ENCODE results near the gene GALNS. TPM values are rescaled to one million over a fixed set of nuclear protein-coding genes. Genes with fewer than 3 reads are reported as not detected.

Gene GALNS
- total and polyA plus RNA-seq, 2 of the 4 experiments (the other 2 are of a cell fraction): 7.2 to 32.5 TPM

GRCh38 chr16:88816736-88817535 is 39.8 kb downstream of the GALNS start:
- no peak overlapping the region for H2AK5ac ChIP-seq (ENCODE audit: low read depth, low read length)
- no peak overlapping the region for H3K18ac ChIP-seq (ENCODE audit: low read depth, low read length)
- no peak overlapping the region for H3K23ac ChIP-seq (ENCODE audit: low read depth, low read length)
- intact Hi-C loops (cut with micrococcal nuclease) (loop anchor here (1.0 kb wide), 1 partner anchor 40 kb away; the partner anchor contains the start of gene TRAPPC2L), in situ Hi-C loops (cut with MboI; ENCODE audit: low sequenced_read_pairs) (no loop called here), dilution Hi-C loops (cut with HindIII; ENCODE audit: low sequenced_read_pairs, unreplicated experiment) (no loop called here)
- 92% methylated on average over 39 of the region's 41 CpGs; no CpG with 5 or more reads in 1 of the 2 experiments for WGBS, 2 experiments (ENCODE audit: extremely low coverage in 2 of 2, insufficient read length in 1 of 2)
- no peak overlapping the region for H3K9ac ChIP-seq (ENCODE audit: low read depth, low read length)
- no peaks in the 10 kb centered on the region for H3K9me3 ChIP-seq (ENCODE audit: control insufficient read depth, insufficient read depth, low read length)
- ChIA-PET CTCF (interaction anchor here (1.7 kb wide), 1 partner anchor 41 kb away, joined by 4 read pairs; no protein-coding TSS in a partner anchor), POLR2A (ENCODE audit: unreplicated experiment) (no interaction called here)
- no peak overlapping the region for H4K91ac ChIP-seq (ENCODE audit: insufficient read depth, low read depth, low read length)
- H2BK15ac ChIP-seq (ENCODE audit: low read depth, low read length): no peak overlapping the region
- no peak overlapping the region for H3K27ac ChIP-seq (ENCODE audit: insufficient read depth, low read length)
- peaks cover 5% of the 10 kb centered on the region for H3K9me1 ChIP-seq (ENCODE audit: insufficient read depth, low read length)
- H3K4ac ChIP-seq (ENCODE audit: low read depth, low read length): no peak overlapping the region
- H2BK5ac ChIP-seq (ENCODE audit: low read depth, low read length, poor library complexity, severe bottlenecking): no peak overlapping the region
- no peak overlapping the region for H2BK20ac ChIP-seq (ENCODE audit: low read depth, low read length)
- no peak overlapping the region for H2BK120ac ChIP-seq (ENCODE audit: low read depth, low read length)
- H2AK9ac ChIP-seq (replicated peaks; ENCODE audit: low read depth, low read length, poor library complexity): peak overlapping the region; percentile 69
- H3K36me3 ChIP-seq (ENCODE audit: control insufficient read depth, insufficient read depth, low read length): peaks cover 5% of the 10 kb centered on the region; the same call in 1 of the 2 replicates
- no peak overlapping the region for H3K4me2 ChIP-seq (ENCODE audit: low read depth, low read length)
- no peaks in the 10 kb centered on the region; the same call in 1 of the 2 replicates for H4K20me1 ChIP-seq (ENCODE audit: insufficient read depth, low read length)
- H3K14ac ChIP-seq (replicated peaks; ENCODE audit: low read depth, low read length): no peak overlapping the region
- BruUV-seq (replicated peaks): no TSS peak
- H3K4me1 ChIP-seq (ENCODE audit: control insufficient read depth, insufficient read depth, low read length): peaks cover 14% of the 10 kb centered on the region
- H3K56ac ChIP-seq (ENCODE audit: extremely low read depth, insufficient read depth, low read length): no peak overlapping the region
- ATAC-seq (ENCODE audit: low read depth) (no peak), DNase-seq (no peak)
- no peak overlapping the region for H4K8ac ChIP-seq (ENCODE audit: low read depth in 2 of 2, low read length in 2 of 2)
- no peaks in the 10 kb centered on the region for H3K27me3 ChIP-seq (ENCODE audit: control insufficient read depth, insufficient read depth, low read length)
- H4K5ac ChIP-seq (ENCODE audit: low read depth, low read length): no peak overlapping the region
- H2AFZ ChIP-seq (replicated peaks; ENCODE audit: low read length, poor library complexity): peak overlapping the region; percentile 49
- no peak overlapping the region for H3K4me3 ChIP-seq (ENCODE audit: insufficient read depth, low read depth, low read length)
- no peaks in the 10 kb centered on the region; a peak in 1 of 4 replicates for H3K79me1 ChIP-seq (ENCODE audit: low read depth in 1 of 2, low read length in 2 of 2)
- TF ChIP-seq NFE2L2 (IDR thresholded peaks at IDR 0.05; ENCODE audit: low read depth, low read length): no peak
- TF ChIP-seq SMC3 (IDR thresholded peaks at IDR 0.05; ENCODE audit: low read depth, low read length): no peak
- no peak for TF ChIP-seq ELK1 (IDR thresholded peaks at IDR 0.05; ENCODE audit: borderline replicate concordance, low read depth, low read length)
- no peak for TF ChIP-seq USF2 (IDR thresholded peaks at IDR 0.05; ENCODE audit: low read depth, low read length)
- no peak for TF ChIP-seq CEBPB (IDR thresholded peaks at IDR 0.05; ENCODE audit: low read depth, low read length)
- no peak for TF ChIP-seq MAFK (IDR thresholded peaks at IDR 0.05; ENCODE audit: low read depth, low read length)
- TF ChIP-seq FOS (IDR thresholded peaks at IDR 0.05; ENCODE audit: low read depth, low read length): no peak
- TF ChIP-seq RCOR1 (IDR thresholded peaks at IDR 0.05; ENCODE audit: insufficient replicate concordance, low read length): no peak
- TF ChIP-seq CTCF (conservative IDR thresholded peaks at IDR 0.05; ENCODE audit: low read depth, low read length): no peak
- TF ChIP-seq POLR2A (IDR thresholded peaks at IDR 0.05; ENCODE audit: low read depth, low read length): no peak
- no peak for TF ChIP-seq RAD21 (IDR thresholded peaks at IDR 0.05; ENCODE audit: low read length)
- TF ChIP-seq MXI1 (IDR thresholded peaks at IDR 0.05; ENCODE audit: borderline replicate concordance, low read depth, low read length): no peak
- no peak for TF ChIP-seq BHLHE40 (IDR thresholded peaks at IDR 0.05; ENCODE audit: low read depth, low read length)
- no peak for TF ChIP-seq RFX5 (IDR thresholded peaks at IDR 0.05; ENCODE audit: low read depth, low read length)
- no peak for TF ChIP-seq CHD1 (IDR thresholded peaks at IDR 0.05; ENCODE audit: low read depth, low read length)

Data from IMR-90 (cell line).